Esophagus muscularis mucosa (tissue), 4 donors: ENCODE results near the gene KLC3. TPM values are rescaled to one million over a fixed set of nuclear protein-coding genes. Genes with fewer than 3 reads are reported as not detected.

ENCODE experiments used
- DNase-seq: peaks from one replicate; pipeline ENCODE4 v3.0.0-alpha.2; 2017; ENCODE audit errors: extremely low spot score
- H3K27ac ChIP-seq, 4 donors: fragments of 200-600 bp; sonication (generic); replicated peaks in 1 of 4; 1 replicate in 3 of 4; 2 replicates in 1 of 4; pipeline ENCODE4 v1.5.1; 2016 to 2019; ENCODE audit warnings: mild to moderate bottlenecking in 1 of 4
- H3K27me3 ChIP-seq, 4 donors: fragments of 200-600 bp; sonication (generic); one replicate each; pipeline versions ENCODE4 v1.5.1 to v1.6.0; 2016 to 2019
- H3K36me3 ChIP-seq, 4 donors: fragments of 200-600 bp; sonication (generic); one replicate each; pipeline ENCODE4 v1.5.1; 2016 to 2019
- H3K4me1 ChIP-seq, 4 donors: fragments of 200-600 bp; sonication (generic); one replicate each; pipeline ENCODE4 v1.5.1; 2016 to 2019
- H3K4me3 ChIP-seq, 4 donors: fragments of 200-600 bp; sonication (generic); 1 replicate in 2 of 4; 2 replicates in 2 of 4; pipeline ENCODE4 v1.5.1; 2016 to 2019; ENCODE audit warnings: mild to moderate bottlenecking in 4 of 4, moderate library complexity in 1 of 4
- H3K9me3 ChIP-seq, 4 donors: fragments of 200-600 bp; sonication (generic); 1 replicate in 3 of 4; 2 replicates in 1 of 4; pipeline ENCODE4 v1.5.1; 2016 to 2019
- EP300 ChIP-seq: sonication (generic); formaldehyde crosslinking; IDR thresholded peaks from one replicate; pipeline ENCODE4 v1.6.1; 2017; ENCODE audit warnings: antibody characterized with exemption
- POLR2A ChIP-seq: fragments of 450-650 bp; IDR thresholded peaks from one replicate; pipeline ENCODE4 v1.6.1; 2017; ENCODE audit warnings: antibody characterized with exemption, moderate library complexity, mild to moderate bottlenecking, low read depth
- POLR2AphosphoS5 ChIP-seq, 2 donors: sonication (generic); formaldehyde crosslinking; IDR thresholded peaks; one replicate each; pipeline ENCODE4 v1.6.1; 2017; ENCODE audit warnings: antibody characterized with exemption in 2 of 2
- WGBS: methylation state at CpG from one replicate; pipeline ENCODE4 v1.1.5; 2018; 5-methylcytosine and 5-hydroxymethylcytosine counted together
- intact Hi-C: fragments of 100-400 bp; cut with DNase I; formaldehyde crosslinking; loops from one replicate; pipeline ENCODE4 v1.15.1; 2023
- total RNA-seq, 4 donors: library from RNA; depleted of rRNA; stranded (reverse); fragments of >200 nt; gene quantifications; one replicate each; pipeline versions ENCODE4 v1.1.0 to v1.2.1, GENCODE V29; 2016
- TF ChIP-seq, protein P1 (sequence below), 3 experiments: fragments of 200-600 bp in 2 of 3; fragments of 450-650 bp in 1 of 3; sonication (generic) in 2 of 3; IDR thresholded peaks; one replicate each; pipeline ENCODE4 v1.5.1; 2017 to 2019; ENCODE audit warnings: antibody characterized with exemption in 3 of 3, mild to moderate bottlenecking in 2 of 3, moderate library complexity in 1 of 3

Gene KLC3
- total RNA-seq, 4 donors from 2014 or later: not detected

DNA sequence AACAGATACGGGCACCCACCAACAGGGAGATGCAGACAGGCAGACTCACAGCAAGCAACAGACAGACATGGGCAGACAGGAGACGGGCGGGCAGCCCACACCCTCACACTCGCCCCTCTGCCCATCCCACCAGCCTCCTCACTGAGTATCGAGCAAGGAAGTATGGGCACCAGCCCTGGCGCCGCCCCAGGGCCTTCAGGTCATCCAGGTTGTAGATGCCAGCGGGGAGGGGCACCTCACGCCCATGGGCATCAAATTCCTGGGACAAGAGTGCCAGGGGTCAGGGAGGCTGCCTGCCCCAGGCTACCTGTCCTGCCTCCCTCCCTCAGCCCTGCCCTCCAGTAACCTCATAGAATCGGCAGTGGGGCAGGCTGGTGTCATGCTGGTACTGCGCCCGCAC is 24.1 kb downstream of the KLC3 start:
- DNase-seq: no peak
- H3K4me3 ChIP-seq: no peak overlapping the region
- H3K27ac ChIP-seq: no peak overlapping the region
- no peaks in the 10 kb centered on the region for H3K9me3 ChIP-seq
- intact Hi-C loops: no loop called here
- no peaks in the 10 kb centered on the region for H3K27me3 ChIP-seq
- H3K36me3 ChIP-seq: peaks cover 8 to 62% (median 42%) of the 10 kb centered on the region in 4 donors
- WGBS: 94% methylated on average over 7 of the region's 12 CpGs
- peaks cover 2 to 9% (median 5%) of the 10 kb centered on the region in 4 donors for H3K4me1 ChIP-seq
- no peak for TF ChIP-seq EP300
- no peak for TF ChIP-seq POLR2A
- TF ChIP-seq POLR2AphosphoS5 (IDR thresholded peaks at IDR 0.05): no peak
- TF ChIP-seq, protein P1, sequence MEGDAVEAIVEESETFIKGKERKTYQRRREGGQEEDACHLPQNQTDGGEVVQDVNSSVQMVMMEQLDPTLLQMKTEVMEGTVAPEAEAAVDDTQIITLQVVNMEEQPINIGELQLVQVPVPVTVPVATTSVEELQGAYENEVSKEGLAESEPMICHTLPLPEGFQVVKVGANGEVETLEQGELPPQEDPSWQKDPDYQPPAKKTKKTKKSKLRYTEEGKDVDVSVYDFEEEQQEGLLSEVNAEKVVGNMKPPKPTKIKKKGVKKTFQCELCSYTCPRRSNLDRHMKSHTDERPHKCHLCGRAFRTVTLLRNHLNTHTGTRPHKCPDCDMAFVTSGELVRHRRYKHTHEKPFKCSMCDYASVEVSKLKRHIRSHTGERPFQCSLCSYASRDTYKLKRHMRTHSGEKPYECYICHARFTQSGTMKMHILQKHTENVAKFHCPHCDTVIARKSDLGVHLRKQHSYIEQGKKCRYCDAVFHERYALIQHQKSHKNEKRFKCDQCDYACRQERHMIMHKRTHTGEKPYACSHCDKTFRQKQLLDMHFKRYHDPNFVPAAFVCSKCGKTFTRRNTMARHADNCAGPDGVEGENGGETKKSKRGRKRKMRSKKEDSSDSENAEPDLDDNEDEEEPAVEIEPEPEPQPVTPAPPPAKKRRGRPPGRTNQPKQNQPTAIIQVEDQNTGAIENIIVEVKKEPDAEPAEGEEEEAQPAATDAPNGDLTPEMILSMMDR (IDR thresholded peaks at IDR 0.05): no peak

DNA sequence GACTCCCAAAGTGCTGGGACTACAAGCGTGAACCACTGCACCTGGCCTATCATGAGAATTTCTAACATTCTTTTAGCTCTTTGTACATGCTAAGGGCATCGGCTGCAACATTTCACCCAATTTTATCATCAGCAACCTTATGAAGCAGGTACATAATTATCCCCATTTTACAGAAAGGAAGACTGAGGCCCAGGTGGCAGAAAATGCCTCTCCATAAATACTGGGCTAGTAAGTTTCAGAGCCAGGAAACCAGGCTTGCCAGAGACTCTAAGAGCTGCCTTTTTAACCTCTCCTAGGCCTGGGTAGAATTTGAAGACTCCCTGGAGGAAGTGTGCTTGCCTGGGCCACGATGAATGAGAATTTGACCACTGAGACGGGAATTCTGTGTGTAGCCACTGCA is 27.6 kb downstream of the KLC3 start:
- intact Hi-C loops: no loop called here
- H3K36me3 ChIP-seq: peaks cover 8 to 30% (median 22%) of the 10 kb centered on the region in 4 donors
- H3K27ac ChIP-seq: no peak overlapping the region
- H3K4me1 ChIP-seq: peaks cover 7 to 19% (median 12%) of the 10 kb centered on the region in 4 donors
- H3K27me3 ChIP-seq: no peaks in the 10 kb centered on the region
- no peak for DNase-seq
- H3K4me3 ChIP-seq: no peak overlapping the region
- TF ChIP-seq EP300 (no peak), POLR2AphosphoS5 (IDR thresholded peaks at IDR 0.05) (no peak), POLR2A (no peak)
- TF ChIP-seq, protein P1 (IDR thresholded peaks at IDR 0.05): no peak
- no peaks in the 10 kb centered on the region for H3K9me3 ChIP-seq
- 93% methylated on average over 3 of the region's 4 CpGs for WGBS

DNA sequence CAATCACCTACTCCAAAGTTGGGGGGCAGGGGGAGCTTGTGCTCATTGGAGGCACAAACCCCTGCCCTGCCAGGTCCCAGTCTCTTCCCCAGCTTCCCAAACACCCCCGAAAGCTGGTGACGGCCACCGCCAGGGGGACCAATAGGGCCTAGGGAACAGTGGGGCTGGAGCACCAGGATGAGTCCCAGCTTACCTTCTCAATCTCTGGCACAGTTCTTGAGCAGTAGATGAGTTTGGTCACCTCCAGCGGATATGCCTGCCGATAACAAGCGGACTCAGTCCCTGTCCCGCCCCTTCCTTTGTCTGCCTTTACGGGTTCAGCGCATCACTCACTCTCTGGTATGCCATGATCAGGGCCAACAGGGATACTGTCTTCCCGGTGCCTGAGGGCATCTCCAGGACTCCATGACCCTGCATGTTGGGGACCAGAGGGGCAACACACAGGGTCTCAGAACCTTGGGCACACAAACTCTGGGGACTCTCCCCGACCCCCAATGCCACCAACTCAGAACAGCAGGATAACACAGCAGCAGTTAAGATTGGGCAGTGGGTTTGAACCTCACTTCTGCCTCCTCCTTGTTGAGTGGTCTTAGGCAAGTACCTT is 28.3 kb downstream of the KLC3 start:
- Histone ChIP-seq H3K9me3 (no peaks in the 10 kb centered on the region), H3K4me1 (peaks cover 7 to 19% (median 12%) of the 10 kb centered on the region in 4 donors), H3K27me3 (no peaks in the 10 kb centered on the region), H3K27ac (no peak overlapping the region), H3K4me3 (no peak overlapping the region), H3K36me3 (peaks cover 3 to 23% (median 16%) of the 10 kb centered on the region in 4 donors)
- intact Hi-C loops: no loop called here
- DNase-seq: no peak
- TF ChIP-seq POLR2AphosphoS5 (IDR thresholded peaks at IDR 0.05): no peak
- no peak for TF ChIP-seq EP300
- no peak for TF ChIP-seq POLR2A
- TF ChIP-seq, protein P1 (IDR thresholded peaks at IDR 0.05): no peak
- WGBS: 95% methylated on average over 10 of the region's 11 CpGs

DNA sequence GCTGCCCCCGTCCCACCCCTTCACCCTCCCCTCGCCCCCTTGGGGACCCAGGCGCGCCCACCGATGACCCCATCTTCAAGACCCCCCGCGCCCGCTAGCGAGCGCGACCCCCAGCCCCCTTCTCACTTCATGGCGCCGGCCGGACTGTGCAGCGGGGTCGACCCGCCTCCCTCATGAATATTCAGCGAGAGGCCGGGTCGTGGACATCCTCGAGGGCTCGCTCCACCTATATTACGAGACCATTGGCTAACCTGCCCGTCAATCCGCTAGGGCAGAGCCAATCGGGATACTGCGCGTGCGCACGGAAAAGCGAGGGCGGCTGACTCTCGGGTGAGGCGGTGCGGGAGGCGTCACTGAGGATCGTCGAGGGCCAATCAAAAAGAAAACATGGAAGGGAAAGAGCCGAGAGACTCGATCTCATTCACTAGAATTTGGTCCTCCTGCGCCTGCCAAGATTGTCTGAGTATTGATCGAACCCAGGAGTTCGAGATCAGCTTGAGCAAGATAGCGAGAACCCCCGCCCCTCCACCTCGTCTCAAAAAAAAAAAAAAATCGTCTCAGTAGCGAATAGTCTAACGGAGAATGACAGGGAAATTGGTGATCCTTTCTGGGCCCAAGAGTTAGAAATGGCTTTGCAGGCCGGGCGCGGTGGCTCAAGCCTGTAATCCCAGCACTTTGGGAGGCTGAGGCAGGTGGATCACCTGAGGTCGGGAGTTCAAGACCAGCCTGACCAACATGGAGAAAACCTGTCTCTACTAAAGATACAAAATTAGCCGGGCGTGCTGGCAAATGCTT is 30.1 kb downstream of the KLC3 start, which contains the start of gene ERCC2:
ERCC2 (minus strand) TSS at position 164 of the 795 bp plus-strand sequence; CDS start at position 131, 33 bp downstream.
- Histone ChIP-seq H3K27me3 (no peaks in the 10 kb centered on the region), H3K36me3 (peaks cover 0 to 5% (median 2%) of the 10 kb centered on the region in 4 donors), H3K9me3 (no peaks in the 10 kb centered on the region), H3K4me1 (peaks cover 7 to 19% (median 12%) of the 10 kb centered on the region in 4 donors), H3K27ac (peak within 1 kb of the TSS; percentile 73 to 86 (median 78)), H3K4me3 (peak within 1 kb of the TSS; percentile 81 to 97 (median 94))
- WGBS: 8% methylated on average over 17 of the region's 55 CpGs
- intact Hi-C loops: no loop called here
- TF ChIP-seq POLR2AphosphoS5 (IDR thresholded peaks at IDR 0.05): peak; percentile 41 to 92
- TF ChIP-seq POLR2A: no peak
- peak; percentile 100 for DNase-seq
